Karpas-422 (cell line): ENCODE data around the gene REEP6. TPM values are rescaled to one million over a fixed set of nuclear protein-coding genes. Genes with fewer than 3 reads are reported as not detected.

ENCODE experiments used
- DNase-seq: peaks from one replicate; pipeline ENCODE4 v3.0.0-alpha.2; 2015
- H2AFZ ChIP-seq: fragments of 200-600 bp; sonication (generic); 2 replicates; pipeline ENCODE4 v1.6.1; 2014; ENCODE audit warnings: antibody characterized with exemption, low read length, mixed read lengths
- H3K27ac ChIP-seq: fragments of 200-600 bp; sonication (generic); 2 replicates; pipeline ENCODE4 v1.5.1; 2014; ENCODE audit warnings: mild to moderate bottlenecking, low read length, moderate library complexity
- H3K27me3 ChIP-seq: fragments of 200-600 bp; sonication (generic); 2 replicates; pipeline ENCODE4 v1.6.1; 2014; ENCODE audit warnings: low read length, mixed read lengths
- H3K36me3 ChIP-seq: fragments of 200-600 bp; sonication (generic); 2 replicates; pipeline ENCODE4 v1.6.1; 2014; ENCODE audit warnings: low read length, mixed read lengths; ENCODE audit not compliant: insufficient read depth
- H3K4me1 ChIP-seq: fragments of 200-600 bp; sonication (generic); 2 replicates; pipeline ENCODE4 v1.6.1; 2014; ENCODE audit warnings: mild to moderate bottlenecking, low read length, mixed read lengths
- H3K4me2 ChIP-seq: fragments of 200-600 bp; sonication (generic); 2 replicates; pipeline ENCODE4 v1.6.1; 2014; ENCODE audit warnings: low read length, low read depth, mild to moderate bottlenecking; ENCODE audit not compliant: poor library complexity, severe bottlenecking
- H3K4me3 ChIP-seq: fragments of 200-600 bp; sonication (generic); 2 replicates; pipeline ENCODE4 v1.5.1; 2014; ENCODE audit warnings: mild to moderate bottlenecking, antibody characterized with exemption, low read length, mixed read lengths
- H3K79me2 ChIP-seq: fragments of 200-600 bp; sonication (generic); 2 replicates; pipeline ENCODE4 v1.6.1; 2014; ENCODE audit warnings: mild to moderate bottlenecking, low read length, mixed read lengths
- H3K9ac ChIP-seq: fragments of 200-600 bp; sonication (generic); 2 replicates; pipeline ENCODE4 v1.6.0; 2014; ENCODE audit warnings: low read length
- H3K9me2 ChIP-seq: fragments of 200-600 bp; sonication (generic), shearing (Covaris generic); replicated peaks from 2 replicates; pipeline ENCODE4 v1.6.0; 2014; ENCODE audit warnings: mild to moderate bottlenecking, low read length, moderate library complexity; ENCODE audit not compliant: insufficient read depth
- H3K9me3 ChIP-seq: fragments of 300-700, 200-600 bp; sonication (generic); 2 replicates; pipeline ENCODE4 v1.6.1; 2014; ENCODE audit warnings: low read length, mixed read lengths
- H4K20me1 ChIP-seq: fragments of 200-600 bp; sonication (generic); 2 replicates; pipeline ENCODE4 v1.6.1; 2014; ENCODE audit warnings: mild to moderate bottlenecking, antibody characterized with exemption, low read length, low read depth; ENCODE audit not compliant: insufficient read depth
- total RNA-seq: library from RNA; depleted of rRNA; stranded (reverse); fragments of >200 nt; shearing (Covaris generic); gene quantifications from 2 replicates; pipeline ENCODE4 v1.2.3, GENCODE V29; 2014; ENCODE audit warnings: low replicate concordance

The REEP6 gene
- total RNA-seq, 1 experiment from 2014 or later: 1.5 TPM

DNA sequence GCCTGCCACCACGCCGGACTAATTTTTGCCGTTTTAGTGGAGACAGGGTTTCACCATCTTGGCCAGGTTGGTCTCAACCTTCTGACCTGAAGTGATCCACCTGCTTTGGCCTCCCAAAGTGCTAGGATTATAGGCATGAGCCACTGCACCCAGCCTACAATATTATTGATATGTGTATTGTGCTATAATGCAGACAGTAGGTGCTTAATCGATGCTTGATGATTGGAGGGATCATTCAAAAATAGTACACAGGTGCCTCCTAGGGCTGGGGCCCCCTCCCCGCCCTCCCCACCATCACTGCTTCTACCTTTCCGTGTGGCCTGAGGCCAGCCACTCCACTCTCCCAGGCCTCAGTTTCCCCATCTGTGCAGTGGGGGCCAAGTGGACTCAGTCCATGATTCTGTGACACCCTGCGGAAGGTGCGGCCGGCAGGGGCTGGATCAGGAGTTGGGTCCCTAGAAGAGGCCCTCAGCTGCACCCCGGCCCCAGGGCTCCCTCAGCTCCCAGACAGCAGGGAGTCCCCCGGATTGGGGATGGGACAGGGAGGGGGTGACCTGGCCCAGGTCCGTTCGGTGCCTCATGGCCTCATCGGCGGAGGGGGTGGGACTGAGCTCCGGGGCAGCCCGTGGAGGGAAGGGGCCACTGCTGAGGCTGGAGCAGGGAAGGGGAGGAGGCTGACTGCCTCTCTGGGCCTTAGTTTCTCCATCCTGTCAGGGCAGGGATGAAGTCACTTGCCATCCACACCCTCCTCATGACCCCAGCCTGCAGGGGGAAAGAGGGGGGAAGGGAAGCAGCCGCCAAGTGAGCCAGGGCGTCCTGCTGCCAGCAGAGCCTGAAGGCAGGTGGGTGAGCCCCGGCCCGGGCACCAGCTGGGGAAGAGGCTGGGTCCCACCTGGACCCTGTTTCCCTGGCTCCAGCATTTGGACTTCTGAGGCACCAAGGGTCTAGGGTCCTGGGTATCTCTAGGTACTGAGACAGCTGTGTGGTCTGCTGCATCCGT lies 20.6 kb downstream of the REEP6 start:
- no peak overlapping the region for H3K9ac ChIP-seq
- 0 out of 2 replicates have a peak, but pooled peaks cover 2% of the 10 kb centered on the region for H3K4me1 ChIP-seq
- no peaks in the 10 kb centered on the region for H3K79me2 ChIP-seq
- no peak overlapping the region for H2AFZ ChIP-seq
- no peak overlapping the region for H3K27ac ChIP-seq
- no peak for DNase-seq
- no peaks in the 10 kb centered on the region for H4K20me1 ChIP-seq
- H3K9me3 ChIP-seq: no peaks in the 10 kb centered on the region
- no peaks in the 10 kb centered on the region for H3K36me3 ChIP-seq
- no peak overlapping the region for H3K4me3 ChIP-seq
- H3K27me3 ChIP-seq: no peaks in the 10 kb centered on the region
- H3K9me2 ChIP-seq: no peaks in the 10 kb centered on the region
- H3K4me2 ChIP-seq: peak overlapping the region; percentile 65

DNA sequence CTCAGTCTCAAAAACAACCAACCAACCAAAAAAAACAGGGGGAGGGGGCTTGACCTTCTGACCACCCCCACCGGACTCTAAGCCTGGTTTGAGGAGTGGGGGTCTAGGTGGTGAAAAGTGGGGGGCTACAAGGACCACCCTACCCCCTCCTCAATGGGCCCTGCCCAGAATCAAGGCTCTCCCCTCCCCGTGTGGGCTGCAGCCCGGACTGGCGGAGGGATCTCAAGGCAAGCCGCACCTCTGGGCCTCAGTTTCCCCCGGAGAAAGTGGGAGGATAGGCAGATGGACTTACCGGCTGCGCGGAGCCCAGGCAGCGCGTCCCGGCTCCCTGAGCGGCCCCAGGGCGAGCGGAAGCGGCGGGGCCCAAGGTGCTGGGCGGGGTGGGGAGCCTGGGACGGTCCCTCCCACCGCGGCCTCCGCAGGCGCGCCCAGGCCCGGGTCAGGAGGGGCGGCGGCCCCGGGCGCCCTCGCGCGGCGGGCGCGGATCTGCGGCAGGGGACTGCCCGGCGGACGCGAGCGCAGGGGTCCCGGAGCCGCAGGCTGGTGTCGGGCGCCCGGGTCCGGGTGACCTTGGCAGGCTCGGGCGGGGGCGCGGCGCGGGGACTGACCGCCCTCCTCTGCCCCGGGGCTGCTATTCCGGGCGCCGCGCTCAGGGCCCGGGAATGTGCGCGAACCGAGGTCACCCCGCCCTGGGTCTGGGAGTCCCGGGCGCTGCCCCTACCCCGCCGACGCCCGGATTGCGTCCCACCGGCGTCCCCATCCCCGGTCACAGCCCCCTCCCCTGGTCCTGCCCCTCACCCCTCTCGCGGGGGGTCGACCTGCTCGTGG lies 21.9 kb downstream of the REEP6 start, which contains the start of gene ADAMTSL5:
ADAMTSL5 (minus strand) TSS at position 349 of the 828 bp plus-strand sequence. CDS start 2,076 bp downstream, outside the sequence.
- H3K9me2 ChIP-seq: no peaks in the 10 kb centered on the region
- DNase-seq: peak; percentile 83
- H3K4me2 ChIP-seq: peak within 1 kb of the TSS; percentile 65
- no peaks in the 10 kb centered on the region for H4K20me1 ChIP-seq
- no peaks in the 10 kb centered on the region for H3K36me3 ChIP-seq
- H2AFZ ChIP-seq: no peak within 1 kb of the TSS
- no peak within 1 kb of the TSS for H3K27ac ChIP-seq
- H3K27me3 ChIP-seq: no peaks in the 10 kb centered on the region
- peak within 1 kb of the TSS; percentile 61; the same call in 1 of the 2 replicates for H3K4me3 ChIP-seq
- peak within 1 kb of the TSS; percentile 60 for H3K9ac ChIP-seq
- H3K79me2 ChIP-seq: no peaks in the 10 kb centered on the region
- no peaks in the 10 kb centered on the region for H3K9me3 ChIP-seq
- 0 out of 2 replicates have a peak, but pooled peaks cover 2% of the 10 kb centered on the region for H3K4me1 ChIP-seq

DNA sequence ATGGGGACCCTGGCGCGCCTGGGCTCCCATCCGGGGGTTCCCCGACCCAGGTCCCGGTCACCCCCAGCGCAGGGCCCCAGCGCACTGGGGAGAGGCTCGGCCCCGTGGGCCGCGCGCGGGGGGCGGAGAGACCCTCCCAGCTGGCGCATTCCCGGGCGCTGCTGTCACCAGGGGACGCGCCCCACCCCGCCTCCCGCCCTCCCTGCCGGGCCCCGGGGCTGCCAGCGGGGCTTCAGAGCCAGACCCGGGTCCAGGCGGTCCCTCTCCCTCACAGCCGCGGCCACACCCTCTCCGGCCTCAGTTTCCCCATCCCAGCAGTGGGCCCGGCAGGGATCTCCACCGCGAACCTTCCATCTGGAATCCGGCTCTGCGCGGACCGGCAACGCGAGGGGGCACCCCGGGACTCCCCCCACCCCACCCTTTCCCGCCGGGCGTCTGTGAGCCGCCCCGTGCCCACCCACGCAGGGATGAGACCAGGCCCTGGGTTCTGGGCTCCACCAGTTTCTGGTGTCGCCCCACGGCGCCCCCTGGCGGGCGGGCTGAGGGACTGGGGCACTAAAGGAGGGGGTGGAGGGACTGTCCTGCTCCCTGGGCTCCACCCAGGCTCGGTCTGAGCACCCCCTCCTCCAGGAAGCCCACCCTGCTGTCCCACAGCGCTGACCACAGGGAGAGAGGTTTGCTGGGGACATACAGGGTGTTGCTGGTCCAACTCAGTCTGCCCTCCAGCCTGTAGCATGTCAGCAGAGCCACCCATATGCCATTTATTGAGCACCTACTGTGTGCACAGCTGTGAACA lies 22.7 kb downstream of the REEP6 start:
- Histone ChIP-seq H4K20me1 (no peaks in the 10 kb centered on the region), H3K27ac (no peak overlapping the region), H3K27me3 (no peaks in the 10 kb centered on the region), H3K9ac (no peak overlapping the region), H3K4me2 (no peak overlapping the region), H3K9me2 (no peaks in the 10 kb centered on the region), H3K4me1 (0 out of 2 replicates have a peak, but pooled peaks cover 2% of the 10 kb centered on the region), H2AFZ (no peak overlapping the region), H3K36me3 (no peaks in the 10 kb centered on the region), H3K9me3 (no peaks in the 10 kb centered on the region), H3K4me3 (no peak overlapping the region), H3K79me2 (no peaks in the 10 kb centered on the region)
- DNase-seq: peak; percentile 87

DNA sequence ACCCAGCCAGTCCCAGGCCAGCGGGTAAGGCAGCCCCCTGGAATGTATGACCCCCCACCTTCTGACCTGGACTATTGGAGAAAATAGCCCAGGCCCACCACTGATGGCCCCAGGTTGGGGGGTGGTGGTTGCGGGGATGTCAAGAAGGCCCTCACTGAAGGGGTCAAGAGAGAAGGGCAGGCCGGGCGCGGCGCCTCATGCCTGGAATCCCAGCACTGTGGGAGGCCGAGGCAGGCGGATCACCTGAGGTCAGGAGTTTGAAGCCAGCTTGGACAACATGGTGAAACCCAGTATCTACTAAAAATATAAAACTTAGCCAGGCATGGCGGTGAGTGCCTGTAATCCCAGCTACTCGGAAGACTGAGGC lies 23.3 kb downstream of the REEP6 start:
- Histone ChIP-seq H3K27me3 (no peaks in the 10 kb centered on the region), H3K4me3 (no peak overlapping the region), H3K9ac (no peak overlapping the region), H4K20me1 (no peaks in the 10 kb centered on the region), H3K4me1 (0 out of 2 replicates have a peak, but pooled peaks cover 2% of the 10 kb centered on the region), H3K27ac (no peak overlapping the region), H3K36me3 (no peaks in the 10 kb centered on the region), H3K79me2 (no peaks in the 10 kb centered on the region), H3K4me2 (no peak overlapping the region), H2AFZ (no peak overlapping the region), H3K9me3 (no peaks in the 10 kb centered on the region), H3K9me2 (no peaks in the 10 kb centered on the region)
- DNase-seq: no peak

DNA sequence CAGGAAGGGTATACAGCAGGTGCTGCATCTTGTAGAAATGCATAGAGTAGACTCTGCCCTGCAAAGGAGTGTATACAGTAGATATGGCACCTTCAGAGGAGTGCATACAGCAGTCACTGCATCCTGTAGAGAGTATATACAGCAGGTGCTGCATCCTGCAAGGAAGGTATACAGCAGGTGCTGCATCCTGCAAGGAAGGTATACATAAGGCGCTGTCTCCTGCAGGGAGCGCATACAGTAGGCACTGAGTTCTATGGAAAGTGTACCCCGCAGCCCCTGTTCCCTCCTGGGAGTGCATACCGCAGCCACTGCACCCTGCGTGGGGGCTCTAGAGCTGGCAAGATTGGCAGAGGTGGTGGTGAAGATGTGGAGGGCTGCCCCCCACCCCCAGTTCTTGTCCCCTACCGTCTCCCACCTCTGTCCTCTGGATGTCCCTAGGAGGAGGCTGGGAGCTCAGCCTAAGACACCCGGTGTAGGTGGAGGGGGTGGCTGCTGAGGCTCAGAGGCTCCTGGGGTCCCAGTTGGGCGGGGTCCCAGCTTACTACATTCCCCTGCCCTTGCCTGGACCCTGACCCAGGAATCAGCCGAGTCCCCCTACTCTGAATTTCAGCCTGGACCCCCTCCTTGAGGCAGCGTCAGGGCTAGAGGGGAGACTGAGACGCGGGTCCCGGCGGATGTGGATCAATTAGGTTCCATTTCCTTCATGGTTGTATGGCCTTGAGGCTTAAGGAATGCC lies 24.2 kb downstream of the REEP6 start:
- Histone ChIP-seq H3K9me3 (no peaks in the 10 kb centered on the region), H3K9me2 (no peaks in the 10 kb centered on the region), H3K9ac (no peak overlapping the region), H3K36me3 (no peaks in the 10 kb centered on the region), H3K79me2 (no peaks in the 10 kb centered on the region), H3K27me3 (no peaks in the 10 kb centered on the region), H3K4me2 (no peak overlapping the region), H2AFZ (no peak overlapping the region), H3K4me1 (0 out of 2 replicates have a peak, but pooled peaks cover 2% of the 10 kb centered on the region), H3K27ac (no peak overlapping the region), H3K4me3 (no peak overlapping the region), H4K20me1 (no peaks in the 10 kb centered on the region)
- DNase-seq: no peak

DNA sequence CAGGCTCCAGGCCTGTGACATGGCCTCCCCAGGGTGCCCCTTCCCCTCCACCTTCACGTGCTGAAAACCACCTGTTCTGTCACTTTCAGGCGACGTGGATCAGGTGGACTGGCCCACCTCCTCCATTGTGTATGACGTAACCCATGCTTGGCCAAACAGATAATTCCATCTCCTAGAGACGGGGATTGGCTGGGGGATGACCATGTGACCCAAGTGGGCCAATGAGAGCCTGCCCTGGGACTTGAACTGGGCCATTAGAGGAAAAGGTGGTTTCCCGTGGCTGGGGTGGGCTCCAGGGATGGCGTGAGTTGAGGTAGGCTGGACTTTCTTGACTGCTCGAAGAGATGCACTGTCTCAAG lies 25.4 kb downstream of the REEP6 start:
- Histone ChIP-seq H4K20me1 (no peaks in the 10 kb centered on the region), H3K4me2 (no peak overlapping the region), H3K27me3 (no peaks in the 10 kb centered on the region), H3K9ac (no peak overlapping the region), H2AFZ (no peak overlapping the region), H3K36me3 (no peaks in the 10 kb centered on the region), H3K27ac (no peak overlapping the region), H3K9me2 (no peaks in the 10 kb centered on the region), H3K4me3 (no peak overlapping the region), H3K79me2 (no peaks in the 10 kb centered on the region), H3K9me3 (no peaks in the 10 kb centered on the region), H3K4me1 (peaks cover 2% of the 10 kb centered on the region; the same call in 1 of the 2 replicates)
- peak; percentile 72 for DNase-seq

DNA sequence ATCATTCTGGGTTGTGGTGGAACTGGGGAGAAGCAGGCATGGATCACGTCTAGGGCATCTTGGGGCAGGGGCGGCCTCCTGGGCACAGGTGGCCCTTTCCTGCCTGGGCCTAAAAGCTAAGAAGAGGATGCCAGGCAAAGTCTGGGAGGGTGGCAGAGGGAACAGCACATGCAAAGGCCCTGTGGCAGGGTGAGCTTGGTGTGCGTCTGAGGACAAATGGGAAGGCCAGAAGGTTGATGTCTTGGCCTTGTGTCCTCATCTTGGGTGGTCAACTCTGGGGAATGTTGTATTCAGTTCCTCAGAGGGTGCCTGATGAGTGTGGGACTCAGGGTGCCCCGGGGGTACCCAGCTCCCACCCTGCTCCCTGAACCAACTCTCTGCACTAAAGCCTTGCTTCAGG lies 27.5 kb downstream of the REEP6 start:
- Histone ChIP-seq H3K9ac (no peak overlapping the region), H3K4me3 (no peak overlapping the region), H3K9me3 (no peaks in the 10 kb centered on the region), H3K27me3 (no peaks in the 10 kb centered on the region), H3K79me2 (no peaks in the 10 kb centered on the region), H3K4me1 (no peaks in the 10 kb centered on the region; the same call in 1 of the 2 replicates), H3K27ac (no peak overlapping the region), H3K9me2 (no peaks in the 10 kb centered on the region), H3K36me3 (no peaks in the 10 kb centered on the region), H3K4me2 (no peak overlapping the region), H2AFZ (no peak overlapping the region), H4K20me1 (no peaks in the 10 kb centered on the region)
- no peak for DNase-seq
